ENCODE results near the gene GFI1. TPM values are rescaled to one million over a fixed set of nuclear protein-coding genes. Genes with fewer than 3 reads are reported as not detected.

The GFI1 gene
- total RNA-seq, 1 experiment from 2014 or later, result 0.31 TPM

GRCh38 chr1:92476071-92476631 is 10.6 kb downstream of the GFI1 start:
- Mint-ChIP-seq H3K9me3 (ENCODE audit: low read depth, unreplicated experiment) (no peaks in the 10 kb centered on the region), H3K4me3 (ENCODE audit: low read depth, unreplicated experiment) (no peak overlapping the region), H3K4me1 (ENCODE audit: low read depth, unreplicated experiment) (peaks cover 5% of the 10 kb centered on the region), H3K27ac (ENCODE audit: unreplicated experiment) (no peak overlapping the region), H3K36me3 (ENCODE audit: insufficient read depth, unreplicated experiment) (peaks cover 3% of the 10 kb centered on the region), H3K27me3 (ENCODE audit: unreplicated experiment) (peaks cover 81% of the 10 kb centered on the region)
- intact Hi-C loops (cut with micrococcal nuclease; ENCODE audit: unreplicated experiment), result loop anchor here (10.0 kb wide), 1 partner anchor 161 kb away; no protein-coding TSS in a partner anchor
- no TSS peak for BruUV-seq (replicated peaks)
- TF ChIP-seq CTCF (IDR thresholded peaks at IDR 0.05; ENCODE audit: unreplicated experiment), result no peak
- no peak for DNase-seq
- CTCF ChIA-PET, result no interaction called here

- H3K9me3 Mint-ChIP-seq (ENCODE audit: low read depth, unreplicated experiment), result no peaks in the 10 kb centered on the region
- CTCF ChIA-PET, result interaction anchor here (0.6 kb wide), 1 partner anchor 62 kb away, joined by 8 read pairs; no protein-coding TSS in a partner anchor
- no peak overlapping the region for H3K27ac Mint-ChIP-seq (ENCODE audit: unreplicated experiment)
- no peak overlapping the region for H3K4me3 Mint-ChIP-seq (ENCODE audit: low read depth, unreplicated experiment)
- no peak for TF ChIP-seq CTCF (IDR thresholded peaks at IDR 0.05; ENCODE audit: unreplicated experiment)
- no TSS peak for BruUV-seq (replicated peaks)
- H3K36me3 Mint-ChIP-seq (ENCODE audit: insufficient read depth, unreplicated experiment), result no peaks in the 10 kb centered on the region
- intact Hi-C loops (cut with micrococcal nuclease; ENCODE audit: unreplicated experiment), result loop anchor here (10.0 kb wide), 1 partner anchor 160 kb away; no protein-coding TSS in a partner anchor
- H3K4me1 Mint-ChIP-seq (ENCODE audit: low read depth, unreplicated experiment), result no peaks in the 10 kb centered on the region
- DNase-seq, result no peak
- H3K27me3 Mint-ChIP-seq (ENCODE audit: unreplicated experiment), result peaks cover 69% of the 10 kb centered on the region
Measured at GRCh38 chr1:92475029-92475428, 11.7 kb downstream of the GFI1 start.

DNA sequence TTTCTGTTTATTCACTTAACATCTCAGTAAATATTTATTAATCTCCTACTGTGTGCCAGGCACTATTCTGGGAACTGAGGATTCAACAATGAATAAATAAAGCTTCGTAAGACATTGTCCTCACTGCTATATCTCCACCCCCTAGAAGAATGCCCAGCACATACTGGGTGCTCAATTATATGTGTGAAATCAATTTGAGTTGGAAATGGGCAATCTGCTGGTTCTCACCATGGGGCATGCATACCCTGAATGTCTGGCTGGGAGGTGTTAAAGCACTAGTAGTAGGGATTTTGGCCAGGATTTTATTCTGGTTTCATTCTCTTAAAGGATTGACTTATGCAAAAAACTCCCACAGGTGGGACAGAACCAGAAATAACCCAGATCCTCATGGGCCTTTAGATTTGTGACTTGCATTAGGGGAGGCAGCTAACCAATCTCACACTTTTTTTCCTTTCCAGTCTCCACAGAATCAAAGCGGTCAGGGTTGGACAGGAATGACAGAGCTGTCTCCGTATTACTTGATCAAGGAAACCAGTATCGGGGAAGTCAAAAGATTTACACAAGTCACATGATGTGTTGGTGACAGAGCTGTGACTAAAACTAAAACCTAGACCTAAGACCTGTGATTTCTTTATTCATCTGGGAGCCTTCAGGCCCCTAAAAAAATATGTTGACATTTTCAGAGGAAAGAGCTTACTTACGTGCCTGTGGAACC is 12.8 kb downstream of the GFI1 start:
- H3K36me3 Mint-ChIP-seq (ENCODE audit: insufficient read depth, unreplicated experiment), result no peaks in the 10 kb centered on the region
- BruUV-seq (replicated peaks), result no TSS peak
- no peaks in the 10 kb centered on the region for H3K9me3 Mint-ChIP-seq (ENCODE audit: low read depth, unreplicated experiment)
- no peak for DNase-seq
- CTCF ChIA-PET, result interaction anchor here (0.6 to 1.3 kb wide), 3 partner anchors 12 to 63 kb away, joined by 3 to 8 read pairs (median 3); no protein-coding TSS in a partner anchor
- no peak overlapping the region for H3K4me3 Mint-ChIP-seq (ENCODE audit: low read depth, unreplicated experiment)
- no peak overlapping the region for H3K27ac Mint-ChIP-seq (ENCODE audit: unreplicated experiment)
- no peak for TF ChIP-seq CTCF (IDR thresholded peaks at IDR 0.05; ENCODE audit: unreplicated experiment)
- intact Hi-C loops (cut with micrococcal nuclease; ENCODE audit: unreplicated experiment), result loop anchor here (10.0 kb wide), 1 partner anchor 159 kb away; no protein-coding TSS in a partner anchor
- H3K4me1 Mint-ChIP-seq (ENCODE audit: low read depth, unreplicated experiment), result no peaks in the 10 kb centered on the region
- H3K27me3 Mint-ChIP-seq (ENCODE audit: unreplicated experiment), result peaks cover 58% of the 10 kb centered on the region

- BruUV-seq (replicated peaks), result no TSS peak
- DNase-seq, result no peak
- H3K4me1 Mint-ChIP-seq (ENCODE audit: low read depth, unreplicated experiment), result no peaks in the 10 kb centered on the region
- no peaks in the 10 kb centered on the region for H3K36me3 Mint-ChIP-seq (ENCODE audit: insufficient read depth, unreplicated experiment)
- intact Hi-C loops (cut with micrococcal nuclease; ENCODE audit: unreplicated experiment), result loop anchor here (10.0 kb wide), 1 partner anchor 155 kb away; no protein-coding TSS in a partner anchor
- no peak overlapping the region for H3K27ac Mint-ChIP-seq (ENCODE audit: unreplicated experiment)
- H3K27me3 Mint-ChIP-seq (ENCODE audit: unreplicated experiment), result peaks cover 29% of the 10 kb centered on the region
- CTCF ChIA-PET, result no interaction called here
- H3K9me3 Mint-ChIP-seq (ENCODE audit: low read depth, unreplicated experiment), result no peaks in the 10 kb centered on the region
- no peak for TF ChIP-seq CTCF (IDR thresholded peaks at IDR 0.05; ENCODE audit: unreplicated experiment)
- no peak overlapping the region for H3K4me3 Mint-ChIP-seq (ENCODE audit: low read depth, unreplicated experiment)
Measured at GRCh38 chr1:92470216-92470615, 16.5 kb downstream of the GFI1 start.
